NOMO-1 treated with DMSO at 0.1 percent for 48 hours (cell line): ENCODE results near the gene LRTM1.
A peak's percentile ranks its signal among the peaks of the same experiment; 100 is the strongest.

ENCODE experiments used
- DNase-seq: peaks from one replicate; lab custom pipeline; 2025; ENCODE audit not compliant: unreplicated experiment; lab: John Stamatoyannopoulos, UW

The LRTM1 gene

GRCh38 chr3:54897028-54897711 lies 30.7 kb downstream of the LRTM1 start:
- no peak for DNase-seq

- no peak for DNase-seq
Observed at GRCh38 chr3:54895613-54896012, 32.2 kb downstream of the LRTM1 start.

GRCh38 chr3:54892168-54892567 lies 35.7 kb downstream of the LRTM1 start:
- no peak for DNase-seq

GRCh38 chr3:54891540-54891897 lies 36.3 kb downstream of the LRTM1 start:
- DNase-seq = no peak

- DNase-seq = no peak
Observed at GRCh38 chr3:54889731-54890130, 38.1 kb downstream of the LRTM1 start.

GRCh38 chr3:54888873-54889272 lies 39.0 kb downstream of the LRTM1 start:
- DNase-seq = no peak

GRCh38 chr3:54888162-54888561 lies 39.7 kb downstream of the LRTM1 start:
- no peak for DNase-seq

GRCh38 chr3:54882129-54882833 lies 45.6 kb downstream of the LRTM1 start:
- no peak for DNase-seq

GRCh38 chr3:54878145-54878544 lies 49.7 kb downstream of the LRTM1 start:
- no peak for DNase-seq

- no peak for DNase-seq
Observed at GRCh38 chr3:54877730-54878129, 50.1 kb downstream of the LRTM1 start.

GRCh38 chr3:54876694-54877093 lies 51.2 kb downstream of the LRTM1 start:
- DNase-seq = no peak

- no peak for DNase-seq
Observed at GRCh38 chr3:54875596-54876268, 52.1 kb downstream of the LRTM1 start.

GRCh38 chr3:54874816-54875556 lies 52.9 kb downstream of the LRTM1 start:
- DNase-seq = no peak

- DNase-seq = no peak
Observed at GRCh38 chr3:54873059-54874010, 54.5 kb downstream of the LRTM1 start.

- DNase-seq = no peak
Observed at GRCh38 chr3:54871867-54872266, 56.0 kb downstream of the LRTM1 start.

GRCh38 chr3:54870423-54870822 lies 57.4 kb downstream of the LRTM1 start:
- peak; percentile 46 for DNase-seq
